Calu3 (cell line): ENCODE results near the gene GDI2. TPM values are rescaled to one million over a fixed set of nuclear protein-coding genes. Genes with fewer than 3 reads are reported as not detected.
"Not testable (repeated sequence)": the region's sequence is repeated elsewhere in the genome, so short reads cannot be mapped to it uniquely, and the experiment has no call there.

Experiments used
- BruUV-seq: library from RNA; stranded (reverse); fragments of 400-500 nt; replicated peaks from 2 replicates; lab custom pipeline; 2021; lab: Mats Ljungman, UMichigan
- CTCF ChIA-PET: fragments of 300-600 bp; sonication (Branson Sonifier 250); formaldehyde crosslinking; loops from one replicate; lab custom pipeline; 2022; ENCODE audit warnings: antibody characterized with exemption; lab: Charles Lee
- DNase-seq: peaks from one replicate; pipeline ENCODE4 v3.0.0; 2022
- H3K27ac Mint-ChIP-seq: one replicate; pipeline ENCODE4 v1.8.0; 2022; ENCODE audit warnings: mixed read lengths; ENCODE audit not compliant: unreplicated experiment
- H3K27me3 Mint-ChIP-seq: one replicate; pipeline ENCODE4 v1.8.0; 2022; ENCODE audit warnings: mixed read lengths; ENCODE audit not compliant: unreplicated experiment
- H3K36me3 Mint-ChIP-seq: one replicate; pipeline ENCODE4 v1.8.0; 2022; ENCODE audit warnings: mild to moderate bottlenecking, moderate library complexity, mixed read lengths; ENCODE audit not compliant: insufficient read depth, unreplicated experiment
- H3K4me1 Mint-ChIP-seq: one replicate; pipeline ENCODE4 v1.8.0; 2022; ENCODE audit warnings: mild to moderate bottlenecking, low read depth, mixed read lengths; ENCODE audit not compliant: unreplicated experiment
- H3K4me3 Mint-ChIP-seq: one replicate; pipeline ENCODE4 v1.8.0; 2022; ENCODE audit warnings: mild to moderate bottlenecking, low read depth, moderate library complexity, mixed read lengths; ENCODE audit not compliant: unreplicated experiment
- H3K9me3 Mint-ChIP-seq: one replicate; pipeline ENCODE4 v1.8.0; 2022; ENCODE audit warnings: low read depth, mixed read lengths; ENCODE audit not compliant: unreplicated experiment
- CTCF ChIP-seq: fragments of 200-600 bp; IDR thresholded peaks from one replicate; pipeline ENCODE4 v1.8.0; 2022; ENCODE audit warnings: antibody characterized with exemption; ENCODE audit not compliant: unreplicated experiment
- intact Hi-C: fragments of 100-400 bp; cut with micrococcal nuclease; formaldehyde crosslinking; loops from one replicate; pipeline ENCODE4 v1.10.0; 2022; ENCODE audit not compliant: unreplicated experiment
- total RNA-seq: library from RNA; stranded (reverse); gene quantifications from 2 replicates; pipeline ENCODE4 v1.2.3, GENCODE V29; 2022

Gene GDI2
- total RNA-seq, 1 experiment from 2014 or later = 215 TPM

GRCh38 chr10:5782174-5782573, 31.1 kb downstream of the GDI2 start:
- peaks cover 77% of the 10 kb centered on the region for H3K36me3 Mint-ChIP-seq
- no peak for DNase-seq
- H3K4me1 Mint-ChIP-seq = no peaks in the 10 kb centered on the region
- no TSS peak for BruUV-seq
- TF ChIP-seq CTCF = no peak
- no peaks in the 10 kb centered on the region for H3K27me3 Mint-ChIP-seq
- intact Hi-C loops = no loop called here
- H3K4me3 Mint-ChIP-seq = no peak overlapping the region
- CTCF ChIA-PET = no interaction called here
- no peaks in the 10 kb centered on the region for H3K9me3 Mint-ChIP-seq
- no peak overlapping the region for H3K27ac Mint-ChIP-seq

- TF ChIP-seq CTCF = no peak
Observed at GRCh38 chr10:5779730-5780129, 33.5 kb downstream of the GDI2 start.

GRCh38 chr10:5777758-5778157, 35.5 kb downstream of the GDI2 start:
- peaks cover 42% of the 10 kb centered on the region for H3K36me3 Mint-ChIP-seq
- H3K27me3 Mint-ChIP-seq, CTCF ChIA-PET, H3K4me3 Mint-ChIP-seq, H3K4me1 Mint-ChIP-seq, intact Hi-C loops, BruUV-seq, H3K27ac Mint-ChIP-seq, H3K9me3 Mint-ChIP-seq, DNase-seq: not testable (repeated sequence)

More at GRCh38 chr10:5779730-5780129, 33.5 kb downstream of the GDI2 start:
- peaks cover 52% of the 10 kb centered on the region for H3K36me3 Mint-ChIP-seq
- H3K4me1 Mint-ChIP-seq = peaks cover under 1% of the 10 kb centered on the region
- H3K4me3 Mint-ChIP-seq = no peak overlapping the region
- CTCF ChIA-PET = no interaction called here
- BruUV-seq = no TSS peak
- no peak overlapping the region for H3K27ac Mint-ChIP-seq
- intact Hi-C loops = no loop called here
- H3K9me3 Mint-ChIP-seq = no peaks in the 10 kb centered on the region
- no peak for DNase-seq
- H3K27me3 Mint-ChIP-seq = no peaks in the 10 kb centered on the region

GRCh38 chr10:5776881-5777197, 36.4 kb downstream of the GDI2 start:
- CTCF ChIA-PET = no interaction called here
- H3K36me3 Mint-ChIP-seq = peaks cover 36% of the 10 kb centered on the region
- H3K4me1 Mint-ChIP-seq = peaks cover 8% of the 10 kb centered on the region
- no peaks in the 10 kb centered on the region for H3K9me3 Mint-ChIP-seq
- intact Hi-C loops = no loop called here
- H3K27ac Mint-ChIP-seq = no peak overlapping the region
- no TSS peak for BruUV-seq
- no peak overlapping the region for H3K4me3 Mint-ChIP-seq
- no peak for DNase-seq
- TF ChIP-seq CTCF = no peak
- H3K27me3 Mint-ChIP-seq = no peaks in the 10 kb centered on the region

GRCh38 chr10:5776136-5776880, 36.9 kb downstream of the GDI2 start:
- Mint-ChIP-seq H3K9me3 (no peaks in the 10 kb centered on the region), H3K36me3 (peaks cover 33% of the 10 kb centered on the region), H3K27me3 (no peaks in the 10 kb centered on the region), H3K4me3 (no peak overlapping the region), H3K4me1 (peaks cover 8% of the 10 kb centered on the region), H3K27ac (no peak overlapping the region)
- intact Hi-C loops = no loop called here
- CTCF ChIA-PET = no interaction called here
- TF ChIP-seq CTCF = no peak
- DNase-seq = no peak
- BruUV-seq = no TSS peak
